HL-60 (cell line): ENCODE measurements around the gene ODC1.

ENCODE experiments used
- DNase-seq, 2 experiments: peaks; one replicate each; pipeline ENCODE4 v3.0.0-alpha.2; 2010 to 2020; ENCODE audit warnings: low read depth in 1 of 2, low spot score in 1 of 2
- H3K27ac ChIP-seq: fragments of 250-450 bp; sonication (Bioruptor Pico); replicated peaks from 2 replicates; pipeline ENCODE4 v1.5.1; 2020; ENCODE audit warnings: mild to moderate bottlenecking, moderate library complexity
- H3K27me3 ChIP-seq: fragments of 250-450 bp; sonication (Bioruptor Pico); 2 replicates; pipeline ENCODE4 v1.5.1; 2021; ENCODE audit warnings: mild to moderate bottlenecking, moderate library complexity; ENCODE audit not compliant: insufficient read depth, poor library complexity, severe bottlenecking
- H3K4me3 ChIP-seq: replicated peaks from 2 replicates; pipeline ENCODE4 v1.5.1; 2011; ENCODE audit warnings: mild to moderate bottlenecking, control low read depth, low read length; ENCODE audit not compliant: insufficient read depth
- GABPA ChIP-seq: IDR thresholded peaks from 2 replicates; pipeline ENCODE4 v1.6.1; 2012; ENCODE audit warnings: low read depth
- POLR2AphosphoS5 ChIP-seq: IDR thresholded peaks from 2 replicates; pipeline ENCODE4 v1.6.1; 2012; ENCODE audit warnings: low read depth
- SPI1 ChIP-seq: IDR thresholded peaks from 2 replicates; pipeline ENCODE4 v1.6.1; 2012; ENCODE audit warnings: low read depth, mild to moderate bottlenecking, borderline replicate concordance
- TF ChIP-seq, protein P1 (sequence below): IDR thresholded peaks from 2 replicates; pipeline ENCODE4 v1.6.1; 2012; ENCODE audit warnings: low read depth; ENCODE audit not compliant: insufficient replicate concordance
- TF ChIP-seq, protein P2 (sequence below): IDR thresholded peaks from one replicate; pipeline ENCODE4 v1.5.1; 2011; ENCODE audit warnings: low read length, control low read depth, inconsistent platforms; ENCODE audit not compliant: insufficient read depth

Gene ODC1

DNA sequence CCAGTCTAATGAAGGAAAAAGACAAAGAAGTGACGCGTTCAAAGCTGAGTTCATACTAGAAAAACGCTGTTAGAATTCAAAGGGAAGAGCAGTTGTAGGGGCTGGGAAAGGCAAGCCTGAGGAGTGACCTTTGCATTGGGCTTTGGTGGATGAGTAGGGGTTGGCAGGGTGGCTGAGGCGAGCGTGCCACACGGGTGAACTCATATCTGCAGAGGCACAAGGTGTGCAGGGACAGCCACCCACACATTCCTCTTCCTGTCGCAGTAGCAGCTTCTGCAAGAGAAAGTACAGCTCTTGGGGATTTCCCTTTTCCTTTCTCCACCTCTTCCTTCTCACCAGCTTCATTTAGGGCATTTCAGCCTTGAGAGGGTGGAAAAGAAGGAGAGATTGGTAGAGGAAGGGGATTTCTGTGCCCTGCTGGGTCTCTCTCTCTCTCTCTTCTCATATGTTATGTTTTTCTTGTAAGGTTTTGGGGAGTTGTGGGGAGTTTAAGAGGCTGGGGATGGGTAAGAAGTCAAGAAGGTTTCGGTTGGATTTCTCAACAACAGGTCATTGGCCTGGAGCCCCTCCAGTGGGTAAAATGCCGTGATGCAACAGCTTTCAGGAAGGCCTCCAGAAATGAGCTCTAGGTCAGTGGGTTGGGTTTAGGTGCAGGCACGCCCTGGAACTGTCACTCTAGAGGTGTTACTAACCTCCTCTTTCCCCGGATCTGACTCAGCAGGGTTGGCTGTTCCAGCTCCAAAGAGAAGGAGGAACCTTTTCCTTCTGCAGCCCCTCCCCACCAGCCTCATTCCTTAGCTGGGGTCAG, 40.1 kb downstream of the ODC1 start:
- H3K27me3 ChIP-seq, result no peaks in the 10 kb centered on the region
- peak overlapping the region; percentile 75 for H3K27ac ChIP-seq
- TF ChIP-seq SPI1, result peak; percentile 45; the same call in 1 of the 2 replicates
- peak; percentile 66 for TF ChIP-seq POLR2AphosphoS5
- TF ChIP-seq, protein P1, sequence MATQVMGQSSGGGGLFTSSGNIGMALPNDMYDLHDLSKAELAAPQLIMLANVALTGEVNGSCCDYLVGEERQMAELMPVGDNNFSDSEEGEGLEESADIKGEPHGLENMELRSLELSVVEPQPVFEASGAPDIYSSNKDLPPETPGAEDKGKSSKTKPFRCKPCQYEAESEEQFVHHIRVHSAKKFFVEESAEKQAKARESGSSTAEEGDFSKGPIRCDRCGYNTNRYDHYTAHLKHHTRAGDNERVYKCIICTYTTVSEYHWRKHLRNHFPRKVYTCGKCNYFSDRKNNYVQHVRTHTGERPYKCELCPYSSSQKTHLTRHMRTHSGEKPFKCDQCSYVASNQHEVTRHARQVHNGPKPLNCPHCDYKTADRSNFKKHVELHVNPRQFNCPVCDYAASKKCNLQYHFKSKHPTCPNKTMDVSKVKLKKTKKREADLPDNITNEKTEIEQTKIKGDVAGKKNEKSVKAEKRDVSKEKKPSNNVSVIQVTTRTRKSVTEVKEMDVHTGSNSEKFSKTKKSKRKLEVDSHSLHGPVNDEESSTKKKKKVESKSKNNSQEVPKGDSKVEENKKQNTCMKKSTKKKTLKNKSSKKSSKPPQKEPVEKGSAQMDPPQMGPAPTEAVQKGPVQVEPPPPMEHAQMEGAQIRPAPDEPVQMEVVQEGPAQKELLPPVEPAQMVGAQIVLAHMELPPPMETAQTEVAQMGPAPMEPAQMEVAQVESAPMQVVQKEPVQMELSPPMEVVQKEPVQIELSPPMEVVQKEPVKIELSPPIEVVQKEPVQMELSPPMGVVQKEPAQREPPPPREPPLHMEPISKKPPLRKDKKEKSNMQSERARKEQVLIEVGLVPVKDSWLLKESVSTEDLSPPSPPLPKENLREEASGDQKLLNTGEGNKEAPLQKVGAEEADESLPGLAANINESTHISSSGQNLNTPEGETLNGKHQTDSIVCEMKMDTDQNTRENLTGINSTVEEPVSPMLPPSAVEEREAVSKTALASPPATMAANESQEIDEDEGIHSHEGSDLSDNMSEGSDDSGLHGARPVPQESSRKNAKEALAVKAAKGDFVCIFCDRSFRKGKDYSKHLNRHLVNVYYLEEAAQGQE, result no peak
- peak; percentile 95 to 97 for DNase-seq
- no peak overlapping the region for H3K4me3 ChIP-seq

DNA sequence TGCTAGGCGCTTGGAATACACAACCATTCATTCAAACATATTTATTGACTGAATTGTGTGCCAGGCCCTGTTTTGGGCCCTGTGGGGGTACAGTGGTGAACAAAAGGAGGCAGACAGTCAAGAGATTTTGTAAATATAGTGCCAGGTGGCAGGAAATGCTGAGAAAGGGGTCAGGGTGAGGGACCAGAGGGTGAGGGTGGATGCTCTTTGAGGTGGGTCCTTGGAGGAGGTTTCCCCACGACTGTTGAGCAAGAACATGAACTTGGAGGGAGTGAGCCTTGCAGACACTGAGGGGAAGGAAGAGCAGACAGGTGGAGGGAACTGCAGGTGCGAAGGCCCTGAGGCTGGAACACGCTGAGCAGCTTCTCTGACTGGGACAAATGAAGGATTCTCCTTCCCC, 40.7 kb downstream of the ODC1 start:
- Histone ChIP-seq H3K27ac (peak overlapping the region; percentile 75), H3K27me3 (no peaks in the 10 kb centered on the region), H3K4me3 (no peak overlapping the region)
- peak in 1 of 2 experiments; percentile 62 for DNase-seq
- TF ChIP-seq POLR2AphosphoS5, result peak; percentile 31; the same call in 1 of the 2 replicates
- TF ChIP-seq SPI1, result no peak

DNA sequence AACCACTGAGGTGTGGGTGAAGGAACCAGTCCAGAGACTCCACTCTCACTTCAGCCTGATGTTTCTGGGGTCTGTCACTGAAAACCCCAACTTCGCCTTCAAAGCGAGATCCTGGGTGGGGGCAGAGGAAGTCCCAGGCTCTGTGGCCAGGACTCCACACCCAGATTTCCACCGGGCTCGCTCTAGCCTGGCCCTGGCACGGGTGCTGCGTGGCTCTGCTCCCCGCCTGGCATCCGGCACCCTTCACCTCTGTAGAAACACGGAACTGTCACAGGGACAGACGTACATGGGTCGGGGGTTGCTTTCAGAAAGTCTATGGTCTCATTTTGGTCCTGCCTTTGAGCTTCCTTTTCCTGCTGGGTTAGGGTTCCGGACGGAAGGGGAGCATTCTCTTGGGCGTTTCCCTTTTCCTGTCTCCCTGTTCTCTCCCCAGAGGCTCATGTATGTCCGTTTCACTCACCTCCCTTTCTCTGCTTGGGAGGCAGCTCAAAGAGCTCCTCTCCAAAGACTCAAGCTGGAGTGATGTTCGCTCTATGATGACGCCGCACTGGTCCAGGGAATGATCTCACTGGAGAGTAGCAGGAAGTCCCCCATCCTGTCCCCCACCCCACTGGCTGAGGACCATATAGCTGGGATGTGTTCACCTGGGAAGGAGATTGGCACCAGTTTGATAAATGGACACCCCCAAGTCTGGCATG, 41.5 kb downstream of the ODC1 start:
- no peaks in the 10 kb centered on the region for H3K27me3 ChIP-seq
- peak overlapping the region; percentile 75 for H3K27ac ChIP-seq
- no peak for TF ChIP-seq SPI1
- TF ChIP-seq POLR2AphosphoS5, result no peak
- no peak for TF ChIP-seq GABPA
- TF ChIP-seq, protein P1, result no peak
- TF ChIP-seq, protein P2, sequence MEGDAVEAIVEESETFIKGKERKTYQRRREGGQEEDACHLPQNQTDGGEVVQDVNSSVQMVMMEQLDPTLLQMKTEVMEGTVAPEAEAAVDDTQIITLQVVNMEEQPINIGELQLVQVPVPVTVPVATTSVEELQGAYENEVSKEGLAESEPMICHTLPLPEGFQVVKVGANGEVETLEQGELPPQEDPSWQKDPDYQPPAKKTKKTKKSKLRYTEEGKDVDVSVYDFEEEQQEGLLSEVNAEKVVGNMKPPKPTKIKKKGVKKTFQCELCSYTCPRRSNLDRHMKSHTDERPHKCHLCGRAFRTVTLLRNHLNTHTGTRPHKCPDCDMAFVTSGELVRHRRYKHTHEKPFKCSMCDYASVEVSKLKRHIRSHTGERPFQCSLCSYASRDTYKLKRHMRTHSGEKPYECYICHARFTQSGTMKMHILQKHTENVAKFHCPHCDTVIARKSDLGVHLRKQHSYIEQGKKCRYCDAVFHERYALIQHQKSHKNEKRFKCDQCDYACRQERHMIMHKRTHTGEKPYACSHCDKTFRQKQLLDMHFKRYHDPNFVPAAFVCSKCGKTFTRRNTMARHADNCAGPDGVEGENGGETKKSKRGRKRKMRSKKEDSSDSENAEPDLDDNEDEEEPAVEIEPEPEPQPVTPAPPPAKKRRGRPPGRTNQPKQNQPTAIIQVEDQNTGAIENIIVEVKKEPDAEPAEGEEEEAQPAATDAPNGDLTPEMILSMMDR, result no peak
- DNase-seq, result no peak
- H3K4me3 ChIP-seq, result no peak overlapping the region

GRCh38 chr2:10406016-10406415, 42.1 kb downstream of the ODC1 start:
- TF ChIP-seq, protein P2, result no peak
- TF ChIP-seq SPI1 (no peak), POLR2AphosphoS5 (no peak), GABPA (no peak)
- TF ChIP-seq, protein P1, result no peak
- peak overlapping the region; percentile 75; the same call in 1 of the 2 replicates for H3K27ac ChIP-seq
- H3K4me3 ChIP-seq, result no peak overlapping the region
- H3K27me3 ChIP-seq, result no peaks in the 10 kb centered on the region
- no peak for DNase-seq
